Ectodermal cell (in vitro differentiated cells): ENCODE measurements around the gene SLC30A5.
"Not testable (repeated sequence)": the region's sequence is repeated elsewhere in the genome, so short reads cannot be mapped to it uniquely, and the experiment has no call there.

ENCODE experiments used
- H3K27ac ChIP-seq: 2 replicates; pipeline ENCODE4 v1.7.0; 2013; ENCODE audit warnings: mild to moderate bottlenecking, low read depth, low read length; ENCODE audit not compliant: insufficient read depth, poor library complexity, severe bottlenecking
- H3K27me3 ChIP-seq: 2 replicates; pipeline ENCODE4 v1.7.0; 2013; ENCODE audit warnings: mild to moderate bottlenecking, low read length; ENCODE audit not compliant: insufficient read depth, control insufficient read depth, poor library complexity, severe bottlenecking
- H3K36me3 ChIP-seq: one replicate; pipeline ENCODE4 v1.7.0; 2013; ENCODE audit warnings: low read length; ENCODE audit not compliant: control insufficient read depth, insufficient read depth
- H3K4me1 ChIP-seq: one replicate; pipeline ENCODE4 v1.7.0; 2013; ENCODE audit warnings: low read length; ENCODE audit not compliant: control insufficient read depth, insufficient read depth
- H3K4me3 ChIP-seq: 2 replicates; pipeline ENCODE4 v1.7.0; 2013; ENCODE audit warnings: low read depth, low read length, control low read depth; ENCODE audit not compliant: insufficient read depth
- H3K9me3 ChIP-seq: 2 replicates; pipeline ENCODE4 v1.7.0; 2013; ENCODE audit warnings: mild to moderate bottlenecking, low read length, moderate library complexity; ENCODE audit not compliant: control insufficient read depth
- WGBS, 2 experiments: methylation state at CpG; one replicate each; pipeline ENCODE4 v1.1.7; 2013; ENCODE audit warnings: missing lambda C conversion rate in 2 of 2; 5-methylcytosine and 5-hydroxymethylcytosine counted together

SLC30A5 gene

GRCh38 chr5:69075522-69076179, 18.2 kb upstream of the SLC30A5 start:
- no peaks in the 10 kb centered on the region for H3K27me3 ChIP-seq

GRCh38 chr5:69078921-69079540, 14.8 kb upstream of the SLC30A5 start:
- WGBS, 2 experiments, result 88 to 94% methylated on average over 2 of the region's 2 CpGs
- Histone ChIP-seq H3K27ac (no peak overlapping the region), H3K9me3 (no peaks in the 10 kb centered on the region), H3K4me1 (no peaks in the 10 kb centered on the region), H3K27me3 (no peaks in the 10 kb centered on the region), H3K4me3 (no peak overlapping the region), H3K36me3 (no peaks in the 10 kb centered on the region)

More at GRCh38 chr5:69075522-69076179, 18.2 kb upstream of the SLC30A5 start:
- 78 to 80% methylated on average over 14 of the region's 14 CpGs for WGBS, 2 experiments
- H3K9me3 ChIP-seq, result no peaks in the 10 kb centered on the region
- H3K36me3 ChIP-seq, result no peaks in the 10 kb centered on the region
- no peak overlapping the region for H3K27ac ChIP-seq
- no peak overlapping the region for H3K4me3 ChIP-seq
- no peaks in the 10 kb centered on the region for H3K4me1 ChIP-seq

GRCh38 chr5:69079556-69079955, 14.3 kb upstream of the SLC30A5 start:
- Histone ChIP-seq H3K4me1 (no peaks in the 10 kb centered on the region), H3K36me3 (no peaks in the 10 kb centered on the region), H3K27ac (no peak overlapping the region), H3K9me3 (no peaks in the 10 kb centered on the region), H3K4me3 (no peak overlapping the region), H3K27me3 (no peaks in the 10 kb centered on the region)
- WGBS, 2 experiments, result 91 to 96% methylated on average over 6 of the region's 6 CpGs

- Histone ChIP-seq H3K27ac (no peak overlapping the region), H3K27me3 (no peaks in the 10 kb centered on the region), H3K36me3 (no peaks in the 10 kb centered on the region), H3K4me3 (no peak overlapping the region), H3K9me3 (no peaks in the 10 kb centered on the region), H3K4me1 (no peaks in the 10 kb centered on the region)
Measured at GRCh38 chr5:69083412-69083811, 10.4 kb upstream of the SLC30A5 start.

- no peaks in the 10 kb centered on the region for H3K9me3 ChIP-seq
- H3K4me1 ChIP-seq, result no peaks in the 10 kb centered on the region
- no peak overlapping the region for H3K27ac ChIP-seq
- no peaks in the 10 kb centered on the region for H3K36me3 ChIP-seq
- WGBS, 2 experiments, result 89 to 90% methylated on average over 3 of the region's 3 CpGs
- no peaks in the 10 kb centered on the region for H3K27me3 ChIP-seq
- no peak overlapping the region for H3K4me3 ChIP-seq
Measured at GRCh38 chr5:69084195-69084594, 9.6 kb upstream of the SLC30A5 start.

GRCh38 chr5:69084903-69085302, 8.9 kb upstream of the SLC30A5 start:
- Histone ChIP-seq H3K27me3 (no peaks in the 10 kb centered on the region), H3K36me3 (no peaks in the 10 kb centered on the region), H3K4me1 (no peaks in the 10 kb centered on the region), H3K9me3 (no peaks in the 10 kb centered on the region), H3K27ac (no peak overlapping the region), H3K4me3 (no peak overlapping the region)
- 92 to 95% methylated on average over 2 of the region's 2 CpGs for WGBS, 2 experiments

- Histone ChIP-seq H3K27ac (no peak overlapping the region), H3K9me3 (no peaks in the 10 kb centered on the region), H3K4me3 (no peak overlapping the region), H3K36me3 (no peaks in the 10 kb centered on the region), H3K4me1 (no peaks in the 10 kb centered on the region), H3K27me3 (no peaks in the 10 kb centered on the region)
- whole genome bisulfite sequencing, 2 experiments, result 93 to 95% methylated on average over 5 of the region's 5 CpGs
Measured at GRCh38 chr5:69086206-69086605, 7.6 kb upstream of the SLC30A5 start.

- not testable (repeated sequence) for H3K9me3 ChIP-seq, H3K27me3 ChIP-seq, H3K4me1 ChIP-seq, H3K4me3 ChIP-seq, H3K27ac ChIP-seq, H3K36me3 ChIP-seq
- WGBS, 2 experiments, result 96 to 98% methylated on average over 3 to 6 of the region's 7 CpGs
Measured at GRCh38 chr5:69088006-69088405, 5.8 kb upstream of the SLC30A5 start.

GRCh38 chr5:69090158-69090557, 3.7 kb upstream of the SLC30A5 start:
- H3K36me3 ChIP-seq, result no peaks in the 10 kb centered on the region
- H3K4me3 ChIP-seq, result no peak overlapping the region
- 96 to 100% methylated on average over 2 of the region's 3 CpGs for WGBS, 2 experiments
- no peaks in the 10 kb centered on the region for H3K27me3 ChIP-seq
- no peaks in the 10 kb centered on the region for H3K9me3 ChIP-seq
- H3K27ac ChIP-seq, result no peak overlapping the region
- peaks cover 5% of the 10 kb centered on the region for H3K4me1 ChIP-seq

- Histone ChIP-seq H3K27me3 (no peaks in the 10 kb centered on the region), H3K27ac (no peak overlapping the region), H3K4me3 (no peak overlapping the region), H3K9me3 (no peaks in the 10 kb centered on the region), H3K36me3 (peaks cover 3% of the 10 kb centered on the region), H3K4me1 (peaks cover 7% of the 10 kb centered on the region)
- 91 to 93% methylated on average over 5 of the region's 6 CpGs for WGBS, 2 experiments
Measured at GRCh38 chr5:69091771-69092170, 2.0 kb upstream of the SLC30A5 start.
